Measurements from ENCODE around the gene DSCAM. TPM values are rescaled to one million over a fixed set of nuclear protein-coding genes. Genes with fewer than 3 reads are reported as not detected.

Gene DSCAM
- total and polyA plus RNA-seq, 10 of the 15 experiments (the other 5 are each of a cell fraction or from before 2014, with no cell fraction given), result not detected

DNA sequence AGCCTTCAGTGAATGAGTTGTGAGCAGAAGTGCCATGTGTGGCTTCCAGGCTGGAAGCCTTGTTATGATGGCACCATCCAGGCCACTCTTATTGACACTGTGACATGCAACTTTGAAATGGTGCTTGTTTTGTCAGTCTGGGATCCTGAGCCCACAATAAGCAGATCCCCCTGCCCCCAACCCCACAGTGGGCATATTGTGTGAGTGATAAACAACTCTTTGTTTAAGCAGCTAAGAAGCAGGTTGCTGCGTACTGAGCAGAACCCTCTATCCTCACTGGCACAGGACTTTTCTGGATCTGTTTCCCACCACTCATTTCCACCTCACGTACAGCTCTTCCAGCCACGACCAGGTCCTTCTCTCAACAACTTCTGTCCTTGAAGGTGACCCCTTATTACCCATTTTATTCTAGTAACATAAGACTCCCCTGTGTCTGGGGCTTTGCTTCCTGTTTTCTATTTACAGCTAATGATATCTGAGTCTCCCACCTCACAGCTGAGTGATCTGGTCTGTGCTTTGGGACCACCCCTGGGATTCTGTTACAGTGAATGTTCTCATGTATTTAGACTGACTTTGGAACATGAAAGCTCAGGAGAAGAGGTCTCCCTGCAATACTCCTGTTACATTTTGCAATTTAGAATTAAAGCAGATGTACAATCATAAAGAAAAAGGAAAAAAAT, 604.2 kb downstream of the DSCAM start:
- RAD21 ChIA-PET (ENCODE audit: unreplicated experiment), result no interaction called here
- H3K79me2 ChIP-seq (ENCODE audit: control insufficient read depth, insufficient read depth, low read length), result no peaks in the 10 kb centered on the region
- CTCF ChIA-PET, result no interaction called here

More for the DNA sequence above, 604.2 kb downstream of the DSCAM start:
- FAIRE-seq, result no peak
- Histone ChIP-seq H3K36me3 (ENCODE audit: control insufficient read depth in 2 of 2, insufficient read depth in 2 of 2, low read length in 1 of 2) (no peaks in the 10 kb centered on the region), H2AFZ (ENCODE audit: control insufficient read depth, low read depth, low read length) (no peak overlapping the region), H3K4me2 (ENCODE audit: control insufficient read depth, insufficient read depth) (no peak overlapping the region), H4K20me1 (ENCODE audit: control insufficient read depth, insufficient read depth) (no peaks in the 10 kb centered on the region), H3K27me3 (replicated peaks in 1 of 2; ENCODE audit: control insufficient read depth in 2 of 2, insufficient read depth in 2 of 2, low read length in 1 of 2) (no peaks in the 10 kb centered on the region), H3K9ac (ENCODE audit: control insufficient read depth, insufficient read depth, low read length) (no peak overlapping the region), H3K9me3 (replicated peaks; ENCODE audit: control insufficient read depth, insufficient read depth, low read length) (no peaks in the 10 kb centered on the region; the same call in 2 of the 3 replicates), H3K4me3 (no peak overlapping the region), H3K4me1 (ENCODE audit: control insufficient read depth, insufficient read depth, low read length) (no peaks in the 10 kb centered on the region), H3K27ac (ENCODE audit: control insufficient read depth, insufficient read depth) (no peak overlapping the region)
- in situ Hi-C loops (cut with MboI) (no loop called here), intact Hi-C loops (cut with micrococcal nuclease; ENCODE audit: unreplicated experiment) (no loop called here)
- BruUV-seq (replicated peaks), result no TSS peak
- ATAC-seq, result no peak
- POLR2A ChIA-PET, result no interaction called here
- 18% methylated on average over 3 of the region's 3 CpGs for WGBS (ENCODE audit: insufficient coverage, insufficient replicate concordance, low lambda C conversion rate, missing lambda C conversion rate)
- TF ChIP-seq HCFC1 (IDR thresholded peaks at IDR 0.05; ENCODE audit: low read length) (no peak), SRF (IDR thresholded peaks at IDR 0.05; ENCODE audit: low read depth in 2 of 2, low read length in 2 of 2) (no peak), MYB (IDR thresholded peaks at IDR 0.05; ENCODE audit: borderline replicate concordance, low read depth, low read length) (no peak), GABPA (IDR thresholded peaks at IDR 0.05; ENCODE audit: low read depth) (no peak), JUNB (IDR thresholded peaks at IDR 0.05) (no peak), SREBF1 (IDR thresholded peaks at IDR 0.05; ENCODE audit: low read length) (no peak), SMAD1 (IDR thresholded peaks at IDR 0.05; ENCODE audit: low read depth, partially characterized antibody) (no peak), MTA3 (IDR thresholded peaks at IDR 0.05; ENCODE audit: borderline replicate concordance, low read length) (no peak), SIN3A (IDR thresholded peaks at IDR 0.05; ENCODE audit: low read depth, low read length) (no peak), ESRRA (IDR thresholded peaks at IDR 0.05; ENCODE audit: low read length) (no peak), FOXM1 (IDR thresholded peaks at IDR 0.05; ENCODE audit: low read depth, low read length) (no peak), SMAD5 (IDR thresholded peaks at IDR 0.05; ENCODE audit: low read depth) (no peak), NR2C2 (IDR thresholded peaks at IDR 0.05; ENCODE audit: borderline replicate concordance, control insufficient read depth, insufficient read length, low read depth) (no peak)
- TF ChIP-seq, protein P1, sequence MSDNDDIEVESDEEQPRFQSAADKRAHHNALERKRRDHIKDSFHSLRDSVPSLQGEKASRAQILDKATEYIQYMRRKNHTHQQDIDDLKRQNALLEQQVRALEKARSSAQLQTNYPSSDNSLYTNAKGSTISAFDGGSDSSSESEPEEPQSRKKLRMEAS (IDR thresholded peaks at IDR 0.05; ENCODE audit: low read depth, low read length), result no peak
- TF ChIP-seq, protein P2, sequence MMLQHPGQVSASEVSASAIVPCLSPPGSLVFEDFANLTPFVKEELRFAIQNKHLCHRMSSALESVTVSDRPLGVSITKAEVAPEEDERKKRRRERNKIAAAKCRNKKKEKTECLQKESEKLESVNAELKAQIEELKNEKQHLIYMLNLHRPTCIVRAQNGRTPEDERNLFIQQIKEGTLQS (IDR thresholded peaks at IDR 0.05; ENCODE audit: borderline replicate concordance, extremely low read depth, low read depth, low read length), result no peak
- TF ChIP-seq, protein P3, sequence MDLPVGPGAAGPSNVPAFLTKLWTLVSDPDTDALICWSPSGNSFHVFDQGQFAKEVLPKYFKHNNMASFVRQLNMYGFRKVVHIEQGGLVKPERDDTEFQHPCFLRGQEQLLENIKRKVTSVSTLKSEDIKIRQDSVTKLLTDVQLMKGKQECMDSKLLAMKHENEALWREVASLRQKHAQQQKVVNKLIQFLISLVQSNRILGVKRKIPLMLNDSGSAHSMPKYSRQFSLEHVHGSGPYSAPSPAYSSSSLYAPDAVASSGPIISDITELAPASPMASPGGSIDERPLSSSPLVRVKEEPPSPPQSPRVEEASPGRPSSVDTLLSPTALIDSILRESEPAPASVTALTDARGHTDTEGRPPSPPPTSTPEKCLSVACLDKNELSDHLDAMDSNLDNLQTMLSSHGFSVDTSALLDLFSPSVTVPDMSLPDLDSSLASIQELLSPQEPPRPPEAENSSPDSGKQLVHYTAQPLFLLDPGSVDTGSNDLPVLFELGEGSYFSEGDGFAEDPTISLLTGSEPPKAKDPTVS (IDR thresholded peaks at IDR 0.05; ENCODE audit: low read depth, low read length), result no peak
- TF ChIP-seq, protein P4, sequence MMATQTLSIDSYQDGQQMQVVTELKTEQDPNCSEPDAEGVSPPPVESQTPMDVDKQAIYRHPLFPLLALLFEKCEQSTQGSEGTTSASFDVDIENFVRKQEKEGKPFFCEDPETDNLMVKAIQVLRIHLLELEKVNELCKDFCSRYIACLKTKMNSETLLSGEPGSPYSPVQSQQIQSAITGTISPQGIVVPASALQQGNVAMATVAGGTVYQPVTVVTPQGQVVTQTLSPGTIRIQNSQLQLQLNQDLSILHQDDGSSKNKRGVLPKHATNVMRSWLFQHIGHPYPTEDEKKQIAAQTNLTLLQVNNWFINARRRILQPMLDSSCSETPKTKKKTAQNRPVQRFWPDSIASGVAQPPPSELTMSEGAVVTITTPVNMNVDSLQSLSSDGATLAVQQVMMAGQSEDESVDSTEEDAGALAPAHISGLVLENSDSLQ (IDR thresholded peaks at IDR 0.05), result no peak
- DNase-seq (ENCODE audit: low read depth, low spot score), result no peak
- SMC1A ChIA-PET (ENCODE audit: uncharacterized antibody, unreplicated experiment), result no interaction called here

Measured in GM12878 (cell line).